MM.1S (cell line): Measurements from ENCODE around the gene CPA1.

Experiments
- CTCF ChIP-seq: fragments of 300-600 bp; sonication (generic); IDR thresholded peaks from 2 replicates; pipeline ENCODE4 v1.5.1; 2016; ENCODE audit warnings: antibody characterized with exemption, low read length, mixed read lengths
- EZH2 ChIP-seq: fragments of 300-600 bp; sonication (generic); optimal IDR thresholded peaks from 2 replicates; pipeline ENCODE3; 2017; ENCODE audit warnings: low read depth, mild to moderate bottlenecking, antibody characterized with exemption, low read length, mixed read lengths
- EZH2phosphoT487 ChIP-seq: fragments of 300-600 bp; sonication (generic); IDR thresholded peaks from 2 replicates; pipeline ENCODE4 v1.6.1; 2018; ENCODE audit warnings: antibody characterized with exemption, low read length

GRCh38 chr7:130363026-130363847, 17.1 kb upstream of the CPA1 start:
- TF ChIP-seq CTCF = no peak
- no peak for TF ChIP-seq EZH2phosphoT487
- TF ChIP-seq EZH2 = no peak
